ENCODE measurements around the gene NEK5. TPM values are rescaled to one million over a fixed set of nuclear protein-coding genes. Genes with fewer than 3 reads are reported as not detected.
"Not testable (repeated sequence)": the region's sequence is repeated elsewhere in the genome, so short reads cannot be mapped to it uniquely, and the experiment has no call there.

The NEK5 gene
- total and polyA plus RNA-seq, 2 donors (not counting 3 experiments of a cell fraction or from before 2014, with no cell fraction given): 0.03 to 0.18 TPM

- Histone ChIP-seq H3K27ac (ENCODE audit: insufficient read depth, low read depth, low read length) (no peak overlapping the region), H3K4me3 (replicated peaks in 1 of 3; ENCODE audit: insufficient read depth in 1 of 3, low read depth in 1 of 3, low read length in 3 of 3) (no peak overlapping the region), H3K4me2 (ENCODE audit: insufficient read depth, low read length) (no peak overlapping the region), H3K9ac (replicated peaks; ENCODE audit: extremely low read depth, insufficient read depth, low read length) (no peak overlapping the region), H3K27me3 (ENCODE audit: control insufficient read depth in 2 of 2, insufficient read depth in 2 of 2, low read length in 2 of 2) (peaks cover 3 to 10% of the 10 kb centered on the region in 2 experiments), H3K79me2 (ENCODE audit: control insufficient read depth, insufficient read depth, low read length) (no peaks in the 10 kb centered on the region), H3K36me3 (ENCODE audit: control insufficient read depth in 2 of 2, extremely low read depth in 1 of 2, insufficient read depth in 2 of 2, low read length in 2 of 2) (no peaks in the 10 kb centered on the region), H3K9me3 (replicated peaks; ENCODE audit: control insufficient read depth, insufficient read depth, low read length) (no peaks in the 10 kb centered on the region), H4K20me1 (replicated peaks; ENCODE audit: control insufficient read depth, extremely low read depth, insufficient read depth, low read length) (no peaks in the 10 kb centered on the region), H3K9me1 (replicated peaks; ENCODE audit: control insufficient read depth, extremely low read depth, insufficient read depth, low read length) (no peaks in the 10 kb centered on the region), H3K4me1 (ENCODE audit: control insufficient read depth, extremely low read depth, insufficient read depth, low read length) (no peaks in the 10 kb centered on the region), H2AFZ (ENCODE audit: low read depth, low read length) (no peak overlapping the region)
- BruUV-seq (replicated peaks): no TSS peak
- dilution Hi-C loops (cut with MboI; ENCODE audit: extremely low pct_ligation_motif_present, low sequenced_read_pairs) (no loop called here), intact Hi-C loops (cut with micrococcal nuclease) (no loop called here)
- TF ChIP-seq EZH2 (IDR thresholded peaks at IDR 0.05; ENCODE audit: borderline replicate concordance, low read depth, low read length, severe bottlenecking) (no peak), GATA2 (IDR thresholded peaks at IDR 0.05; ENCODE audit: insufficient read depth, insufficient read length, low read depth, low read length) (no peak), FOS (IDR thresholded peaks at IDR 0.05; ENCODE audit: borderline replicate concordance, insufficient read depth, low read length) (no peak), CTCF (IDR thresholded peaks at IDR 0.05; ENCODE audit: extremely low read depth in 1 of 2, insufficient read depth in 1 of 2, low read depth in 1 of 2, low read length in 2 of 2) (no peak)
- FAIRE-seq (no peak), DNase-seq (ENCODE audit: low read depth, low spot score) (no peak)
- ChIA-PET POLR2A (no interaction called here), CTCF (interaction anchor here (1.9 kb wide), 1 partner anchor 42 kb away, joined by 7 read pairs; no protein-coding TSS in a partner anchor)
These were observed 43.5 kb downstream of the NEK5 start for GRCh38 chr13:52085421-52085820.

DNA sequence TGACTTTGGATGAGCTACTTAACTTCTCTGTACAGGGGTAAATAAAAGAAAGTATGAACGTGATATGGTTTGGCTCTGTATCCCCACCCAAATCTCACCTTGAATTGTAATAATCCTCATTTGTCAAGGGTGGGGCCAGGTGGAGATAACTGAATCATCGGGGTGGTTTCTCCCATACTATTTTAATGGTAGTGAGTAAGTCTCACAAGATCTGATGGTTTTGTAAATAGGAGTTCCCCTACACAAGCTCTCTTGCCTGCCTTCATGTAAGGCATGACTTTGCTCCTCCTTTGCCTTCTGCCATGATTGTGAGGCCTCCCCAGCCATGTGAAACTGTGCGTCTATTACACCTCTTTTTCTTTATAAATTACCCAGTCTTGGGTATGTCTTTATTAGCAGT is 43.9 kb downstream of the NEK5 start:
- FAIRE-seq; H3K79me2 ChIP-seq (ENCODE audit: control insufficient read depth, insufficient read depth, low read length); H3K9ac ChIP-seq (replicated peaks; ENCODE audit: extremely low read depth, insufficient read depth, low read length); intact Hi-C loops (cut with micrococcal nuclease); BruUV-seq (replicated peaks); H2AFZ ChIP-seq (ENCODE audit: low read depth, low read length); DNase-seq (ENCODE audit: low read depth, low spot score); H4K20me1 ChIP-seq (replicated peaks; ENCODE audit: control insufficient read depth, extremely low read depth, insufficient read depth, low read length); dilution Hi-C loops (cut with MboI; ENCODE audit: extremely low pct_ligation_motif_present, low sequenced_read_pairs); H3K36me3 ChIP-seq (ENCODE audit: control insufficient read depth in 2 of 2, extremely low read depth in 1 of 2, insufficient read depth in 2 of 2, low read length in 2 of 2); H3K9me3 ChIP-seq (replicated peaks; ENCODE audit: control insufficient read depth, insufficient read depth, low read length); H3K4me1 ChIP-seq (ENCODE audit: control insufficient read depth, extremely low read depth, insufficient read depth, low read length); H3K27ac ChIP-seq (ENCODE audit: insufficient read depth, low read depth, low read length); POLR2A ChIA-PET; H3K4me3 ChIP-seq (replicated peaks in 1 of 3; ENCODE audit: insufficient read depth in 1 of 3, low read depth in 1 of 3, low read length in 3 of 3); H3K27me3 ChIP-seq (ENCODE audit: control insufficient read depth in 2 of 2, insufficient read depth in 2 of 2, low read length in 2 of 2); H3K9me1 ChIP-seq (replicated peaks; ENCODE audit: control insufficient read depth, extremely low read depth, insufficient read depth, low read length); H3K4me2 ChIP-seq (ENCODE audit: insufficient read depth, low read length): not testable (repeated sequence)
- CTCF ChIA-PET: interaction anchor here (1.9 kb wide), 1 partner anchor 42 kb away, joined by 7 read pairs; no protein-coding TSS in a partner anchor

Data from endothelial cell of umbilical vein (primary cell).